WTC11 (cell line): ENCODE results near the gene KRTAP5-4.

Source experiments
- CTCF ChIP-seq: fragments of 200-600 bp; IDR thresholded peaks from 2 replicates; pipeline ENCODE4 v1.8.0; 2022; ENCODE audit warnings: antibody characterized with exemption
- TEAD4 ChIP-seq: sonication (generic); formaldehyde crosslinking; IDR thresholded peaks from 2 replicates; pipeline ENCODE4 v1.8.0; 2022; ENCODE audit warnings: mild to moderate bottlenecking, missing genetic modification reagents

- TF ChIP-seq CTCF = no peak
- TF ChIP-seq TEAD4 (CRISPR knock-in tag) = no peak
These were observed 15.7 kb upstream of the KRTAP5-4 start for GRCh38 chr11:1637628-1638027.
